SJSA1 (cell line): ENCODE data around the gene PPP2R5C. TPM values are rescaled to one million over a fixed set of nuclear protein-coding genes. Genes with fewer than 3 reads are reported as not detected.

Source experiments
- DNase-seq, 2 experiments: peaks; one replicate each; pipeline ENCODE4 v3.0.0-alpha.2; 2015 to 2020; ENCODE audit warnings: low spot score in 2 of 2, low read depth in 1 of 2
- H3K27ac ChIP-seq: fragments of 250-450 bp; sonication (Bioruptor Pico); 2 replicates; pipeline ENCODE4 v1.5.1; 2020; ENCODE audit warnings: mild to moderate bottlenecking, moderate library complexity
- H3K27me3 ChIP-seq: fragments of 250-450 bp; sonication (Bioruptor Pico); replicated peaks from 2 replicates; pipeline ENCODE4 v1.5.1; 2020; ENCODE audit warnings: mild to moderate bottlenecking, moderate library complexity
- H3K36me3 ChIP-seq: fragments of 250-450 bp; sonication (Bioruptor Pico); 2 replicates; pipeline ENCODE4 v1.5.1; 2020; ENCODE audit warnings: mild to moderate bottlenecking
- H3K4me1 ChIP-seq: fragments of 250-450 bp; sonication (Bioruptor Pico); replicated peaks from 2 replicates; pipeline ENCODE4 v1.6.1; 2021; ENCODE audit warnings: mild to moderate bottlenecking
- H3K4me3 ChIP-seq: fragments of 250-450 bp; sonication (Bioruptor Pico); 2 replicates; pipeline ENCODE4 v1.5.1; 2020; ENCODE audit warnings: mild to moderate bottlenecking
- H3K9me3 ChIP-seq: fragments of 250-450 bp; sonication (Bioruptor Pico); replicated peaks from 2 replicates; pipeline ENCODE4 v1.5.1; 2020; ENCODE audit warnings: mild to moderate bottlenecking
- total RNA-seq: library from RNA; depleted of rRNA; stranded (reverse); fragments of >200 nt; shearing (Covaris generic); gene quantifications from 2 replicates; pipeline ENCODE4 v1.2.3, GENCODE V29; 2014

PPP2R5C gene
- total RNA-seq, 1 experiment from 2014 or later = 81.1 TPM

DNA sequence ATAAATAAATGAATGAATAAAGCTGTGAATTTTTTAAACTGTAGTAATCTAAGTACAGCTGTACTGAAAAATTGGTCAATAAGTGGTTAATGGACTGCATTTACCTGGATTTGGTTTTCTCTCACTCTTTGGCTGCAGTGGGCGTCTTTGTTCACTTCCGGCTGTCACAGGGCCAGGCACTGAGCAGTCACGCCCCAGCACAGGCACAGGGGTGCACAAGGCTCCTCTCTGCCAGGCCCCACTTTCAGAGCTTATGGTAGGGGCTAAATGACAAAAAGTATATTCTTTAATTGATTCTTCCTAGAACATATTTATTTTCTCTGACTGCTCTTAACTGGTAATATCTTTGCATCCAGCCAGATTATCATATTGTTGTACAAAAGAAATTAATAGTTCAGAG is 132.2 kb downstream of the PPP2R5C start:
- no peak overlapping the region for H3K27ac ChIP-seq
- H3K36me3 ChIP-seq = peaks cover 46% of the 10 kb centered on the region

DNA sequence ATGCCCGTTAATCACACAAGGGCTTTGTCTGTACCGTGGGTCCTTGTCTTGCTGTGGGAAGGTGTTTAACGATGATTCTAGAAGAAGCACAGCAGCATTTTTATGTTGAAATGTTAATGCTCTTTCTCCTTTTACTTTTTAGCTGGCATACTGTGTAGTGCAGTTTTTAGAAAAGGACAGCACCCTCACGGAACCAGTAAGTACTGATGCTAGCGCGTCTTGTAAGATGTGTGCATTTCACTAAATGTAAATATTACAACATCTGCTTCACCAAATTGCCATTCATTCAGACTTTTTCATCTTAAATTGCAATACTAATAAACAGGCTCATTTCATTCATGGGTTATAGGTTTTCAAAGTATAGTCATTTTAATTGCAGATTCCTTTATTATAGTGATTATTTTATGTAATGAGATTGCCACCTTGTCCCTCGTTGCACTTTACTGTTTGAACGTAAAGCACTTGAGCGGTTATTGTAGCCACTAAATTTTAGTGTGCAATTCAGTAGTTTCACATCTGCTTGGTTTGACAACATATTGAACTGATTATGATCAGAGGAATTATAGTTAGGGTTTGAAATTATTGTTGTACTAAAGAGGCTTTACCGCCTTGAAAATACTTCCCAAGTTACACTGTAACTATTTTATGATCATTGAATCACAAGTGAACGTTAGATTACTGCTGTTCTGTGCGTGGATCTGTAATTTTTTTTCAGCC is 133.0 kb downstream of the PPP2R5C start:
- Histone ChIP-seq H3K27me3 (no peaks in the 10 kb centered on the region), H3K36me3 (peaks cover 54% of the 10 kb centered on the region), H3K4me3 (no peak overlapping the region), H3K27ac (no peak overlapping the region), H3K4me1 (no peaks in the 10 kb centered on the region), H3K9me3 (no peaks in the 10 kb centered on the region)
- no peak for DNase-seq

More for the DNA sequence above, 132.2 kb downstream of the PPP2R5C start:
- no peak overlapping the region for H3K4me3 ChIP-seq
- no peaks in the 10 kb centered on the region for H3K9me3 ChIP-seq
- H3K4me1 ChIP-seq = no peaks in the 10 kb centered on the region
- no peak for DNase-seq
- H3K27me3 ChIP-seq = no peaks in the 10 kb centered on the region

DNA sequence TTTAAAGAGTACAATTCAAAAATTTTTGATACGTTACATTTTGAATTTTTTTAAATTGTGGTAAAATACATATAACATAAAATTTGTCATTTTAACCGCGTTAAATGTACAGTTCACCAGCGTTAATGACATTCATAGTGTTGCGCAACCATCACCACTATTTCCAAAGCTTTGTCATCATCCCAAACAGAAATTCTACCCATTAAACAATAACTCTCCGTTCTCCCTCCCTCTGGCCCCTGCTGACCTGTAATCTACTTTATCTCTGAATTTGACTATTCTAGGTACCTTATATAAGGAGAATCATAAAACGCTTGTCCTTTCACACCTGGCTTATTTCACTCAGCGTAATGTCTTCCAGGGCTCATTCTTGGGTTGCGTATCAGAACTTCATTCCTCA is 133.7 kb downstream of the PPP2R5C start:
- Histone ChIP-seq H3K36me3 (peaks cover 56% of the 10 kb centered on the region), H3K27me3 (no peaks in the 10 kb centered on the region), H3K4me1 (no peaks in the 10 kb centered on the region), H3K9me3 (no peaks in the 10 kb centered on the region), H3K27ac (no peak overlapping the region), H3K4me3 (no peak overlapping the region)
- DNase-seq = no peak

DNA sequence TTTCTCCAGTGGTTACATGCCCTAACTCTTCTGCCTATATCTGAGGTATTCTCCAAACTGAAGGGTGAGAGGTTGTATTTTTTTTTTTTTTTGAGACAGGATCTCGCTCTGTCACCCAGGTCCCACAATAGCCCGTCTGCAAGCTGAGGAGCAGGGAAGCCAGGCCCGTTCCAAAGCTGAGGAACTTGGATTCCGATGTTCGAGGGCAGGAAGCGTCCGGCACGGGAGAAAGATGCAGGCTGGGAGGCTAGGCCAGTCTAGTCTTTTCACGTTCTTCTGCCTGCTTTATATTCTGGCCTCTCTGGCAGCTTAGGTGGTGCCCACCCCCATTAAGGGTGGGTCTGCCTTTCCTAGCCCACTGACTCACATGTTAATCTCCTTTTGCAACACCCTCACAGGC is 135.8 kb downstream of the PPP2R5C start:
- Histone ChIP-seq H3K36me3 (peaks cover 65% of the 10 kb centered on the region), H3K9me3 (no peaks in the 10 kb centered on the region), H3K4me3 (no peak overlapping the region), H3K4me1 (no peaks in the 10 kb centered on the region), H3K27ac (no peak overlapping the region), H3K27me3 (no peaks in the 10 kb centered on the region)
- DNase-seq = no peak

DNA sequence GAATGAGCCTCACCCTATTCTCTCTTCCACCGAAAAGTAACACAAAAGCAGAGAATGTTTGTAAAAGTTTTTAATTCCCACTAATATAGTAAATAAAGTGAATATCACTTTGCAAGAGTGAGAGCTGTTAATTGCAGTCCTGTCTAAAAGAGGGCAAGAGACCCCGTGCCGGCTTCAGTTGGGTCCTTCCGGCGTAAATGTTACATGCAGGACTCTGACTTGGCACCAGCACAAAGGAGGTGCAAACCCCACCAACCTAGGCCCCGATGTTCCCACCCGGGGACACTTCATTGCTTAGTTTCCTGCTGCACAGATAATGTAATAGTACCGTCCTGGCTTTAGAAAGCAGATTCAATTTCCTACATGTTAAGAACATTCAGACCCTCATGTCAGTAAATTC is 136.9 kb downstream of the PPP2R5C start:
- Histone ChIP-seq H3K27ac (no peak overlapping the region), H3K4me3 (no peak overlapping the region), H3K27me3 (no peaks in the 10 kb centered on the region), H3K36me3 (peaks cover 63% of the 10 kb centered on the region), H3K9me3 (no peaks in the 10 kb centered on the region), H3K4me1 (no peaks in the 10 kb centered on the region)
- no peak for DNase-seq

DNA sequence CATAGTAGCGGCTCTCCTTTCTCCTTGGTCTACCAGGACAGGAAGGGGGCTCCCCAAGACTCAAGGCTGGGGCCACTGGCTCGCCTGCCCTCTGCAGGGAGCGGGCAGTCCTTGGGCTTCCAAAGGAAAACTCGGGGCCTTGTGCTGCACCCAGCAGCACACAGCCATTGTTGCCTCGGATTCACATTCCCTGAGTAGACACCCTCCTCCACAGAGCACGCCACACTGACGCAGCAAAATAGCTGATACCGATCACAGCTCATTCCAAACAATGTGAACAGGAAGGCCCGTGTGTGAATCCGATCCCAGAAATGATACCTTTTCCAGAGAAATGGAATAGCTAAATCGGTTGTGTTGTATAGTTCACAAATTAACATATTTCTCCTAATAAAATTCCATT is 137.8 kb downstream of the PPP2R5C start:
- H3K4me1 ChIP-seq = no peaks in the 10 kb centered on the region
- peaks cover 67% of the 10 kb centered on the region for H3K36me3 ChIP-seq
- no peak for DNase-seq
- no peaks in the 10 kb centered on the region for H3K27me3 ChIP-seq
- no peaks in the 10 kb centered on the region for H3K9me3 ChIP-seq
- no peak overlapping the region for H3K4me3 ChIP-seq
- H3K27ac ChIP-seq = no peak overlapping the region

DNA sequence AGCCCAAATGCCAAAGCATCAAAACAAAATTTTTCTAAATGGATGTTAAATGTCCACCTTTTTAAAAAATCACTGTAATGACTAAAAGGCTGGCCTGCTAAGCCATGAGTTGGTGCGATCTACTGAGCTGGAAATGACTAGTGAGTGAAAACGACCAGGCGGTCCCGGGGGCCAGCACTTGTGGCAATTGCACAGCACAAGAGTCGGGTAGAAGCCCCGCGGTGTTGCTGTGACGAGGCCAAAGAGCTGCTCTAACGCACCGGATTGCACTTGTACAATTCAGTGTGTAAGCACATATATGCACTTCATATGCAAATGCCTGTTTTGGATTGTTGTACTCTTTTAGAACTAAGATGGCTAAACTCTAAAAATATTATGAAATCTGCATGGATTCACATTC is 138.7 kb downstream of the PPP2R5C start:
- H3K36me3 ChIP-seq = peaks cover 66% of the 10 kb centered on the region
- H3K27me3 ChIP-seq = no peaks in the 10 kb centered on the region
- H3K9me3 ChIP-seq = no peaks in the 10 kb centered on the region
- no peak overlapping the region for H3K4me3 ChIP-seq
- H3K27ac ChIP-seq = no peak overlapping the region
- H3K4me1 ChIP-seq = no peaks in the 10 kb centered on the region
- no peak for DNase-seq

DNA sequence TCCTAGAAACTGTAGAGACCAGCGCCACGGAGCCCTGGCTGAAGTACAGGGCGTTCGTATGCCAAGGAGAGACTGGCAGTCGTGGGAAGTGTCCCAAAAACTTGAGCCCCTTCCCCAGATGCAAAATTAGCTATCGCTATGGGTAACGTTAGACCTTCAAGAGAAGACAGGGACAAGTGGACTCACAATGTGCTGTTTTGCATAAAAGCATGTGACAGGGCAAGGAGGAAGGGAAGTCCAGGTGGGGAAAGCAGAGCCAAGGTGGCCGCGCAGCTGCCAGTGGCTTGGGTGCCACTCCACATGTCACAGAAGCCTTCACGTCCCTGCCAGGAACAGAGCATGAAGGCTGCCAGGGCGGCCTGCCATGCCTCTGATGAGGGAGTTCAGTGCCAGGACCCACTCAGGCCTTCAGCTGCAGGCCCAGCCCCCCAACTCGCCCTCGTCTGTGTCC is 141.6 kb downstream of the PPP2R5C start:
- Histone ChIP-seq H3K27ac (no peak overlapping the region), H3K27me3 (no peaks in the 10 kb centered on the region), H3K9me3 (no peaks in the 10 kb centered on the region), H3K4me1 (no peaks in the 10 kb centered on the region), H3K4me3 (no peak overlapping the region), H3K36me3 (peaks cover 85% of the 10 kb centered on the region)
- no peak for DNase-seq

DNA sequence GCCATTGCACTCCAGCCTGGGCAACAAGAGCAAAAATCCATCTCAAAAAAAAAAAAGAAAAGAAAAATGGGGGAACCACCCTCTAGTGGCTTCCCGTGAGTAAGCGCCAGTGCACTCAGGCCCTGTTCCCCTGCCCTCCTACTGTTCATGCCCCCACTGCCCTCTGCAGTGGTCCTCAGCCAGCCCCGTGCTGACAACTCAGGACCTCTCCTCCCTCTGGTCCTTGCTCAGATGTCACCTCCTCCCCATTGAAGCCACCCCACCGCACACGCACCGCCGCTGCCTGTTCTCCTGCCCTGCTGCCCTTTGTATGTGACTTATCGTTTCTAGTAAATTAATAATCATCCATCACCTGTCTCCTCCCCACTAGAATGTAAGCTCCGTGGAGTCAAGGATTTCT is 144.1 kb downstream of the PPP2R5C start:
- Histone ChIP-seq H3K4me1 (no peaks in the 10 kb centered on the region), H3K27me3 (no peaks in the 10 kb centered on the region), H3K27ac (no peak overlapping the region), H3K9me3 (no peaks in the 10 kb centered on the region), H3K36me3 (peaks cover 80% of the 10 kb centered on the region), H3K4me3 (no peak overlapping the region)
- no peak for DNase-seq

DNA sequence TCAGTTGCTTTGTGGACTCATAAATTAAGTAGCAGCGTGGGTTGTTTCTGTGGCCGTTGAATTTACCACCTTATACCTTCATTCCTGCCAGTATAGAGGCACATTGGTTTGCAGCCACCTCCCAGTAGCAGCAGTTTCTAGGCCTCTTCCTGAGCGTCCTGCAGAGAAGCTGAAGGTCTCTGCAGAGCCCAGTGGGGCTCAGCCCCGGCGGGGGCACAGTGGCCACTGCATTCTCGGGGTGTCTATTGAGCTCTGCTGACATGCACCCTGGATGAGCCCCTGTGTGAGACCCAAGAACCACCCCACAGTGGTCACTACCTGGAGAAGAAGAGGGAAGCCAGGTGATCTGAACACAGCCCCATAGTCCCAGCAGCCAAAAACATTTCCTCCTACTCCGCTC is 145.1 kb downstream of the PPP2R5C start:
- no peaks in the 10 kb centered on the region for H3K9me3 ChIP-seq
- H3K27ac ChIP-seq = no peak overlapping the region
- H3K36me3 ChIP-seq = peaks cover 73% of the 10 kb centered on the region
- H3K4me3 ChIP-seq = no peak overlapping the region
- no peaks in the 10 kb centered on the region for H3K27me3 ChIP-seq
- no peak for DNase-seq
- H3K4me1 ChIP-seq = no peaks in the 10 kb centered on the region

DNA sequence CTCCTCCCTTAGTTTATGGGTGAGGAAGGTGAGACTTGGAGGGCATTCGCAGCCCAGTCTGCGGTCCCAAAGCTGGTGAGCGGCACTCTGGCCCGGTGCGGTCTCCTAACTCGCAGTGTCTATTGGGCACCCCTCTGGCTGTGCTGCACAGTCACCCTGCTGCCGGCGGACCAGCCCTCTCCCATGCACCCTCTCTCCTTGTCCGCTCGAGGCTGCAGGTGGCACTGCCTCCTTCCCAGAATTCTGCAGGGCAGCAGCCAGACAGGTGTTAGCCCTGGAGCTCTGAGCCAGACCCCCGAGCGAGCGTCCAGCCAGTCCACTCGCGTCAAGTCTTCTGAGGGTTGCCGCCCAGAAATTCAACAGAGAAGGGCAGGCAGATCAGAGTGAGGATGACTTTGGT is 146.1 kb downstream of the PPP2R5C start:
- DNase-seq = no peak
- no peak overlapping the region for H3K4me3 ChIP-seq
- no peaks in the 10 kb centered on the region for H3K4me1 ChIP-seq
- H3K36me3 ChIP-seq = peaks cover 66% of the 10 kb centered on the region
- no peaks in the 10 kb centered on the region for H3K9me3 ChIP-seq
- no peaks in the 10 kb centered on the region for H3K27me3 ChIP-seq
- no peak overlapping the region for H3K27ac ChIP-seq

DNA sequence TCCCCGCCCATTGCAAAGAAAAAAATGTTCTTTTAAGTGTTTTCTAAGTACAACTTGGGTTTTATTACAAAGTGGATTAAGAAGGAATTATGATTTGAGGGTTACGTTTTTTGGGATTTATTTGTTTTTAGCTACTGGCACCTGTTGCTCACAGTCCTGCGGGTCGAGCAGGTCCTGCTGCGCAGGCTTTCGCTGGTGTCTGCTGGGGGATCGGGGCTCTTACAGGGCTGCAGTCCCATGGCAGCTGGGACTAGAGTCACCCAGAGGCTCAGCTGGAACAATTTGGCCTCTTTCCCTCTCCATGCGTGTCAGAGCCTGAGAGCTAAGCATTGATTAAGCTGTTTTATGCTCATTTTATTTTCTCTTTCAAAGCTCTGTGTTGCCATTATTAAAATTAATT is 147.3 kb downstream of the PPP2R5C start:
- H3K27me3 ChIP-seq = no peaks in the 10 kb centered on the region
- no peak overlapping the region for H3K27ac ChIP-seq
- DNase-seq = no peak
- H3K36me3 ChIP-seq = peaks cover 63% of the 10 kb centered on the region
- no peak overlapping the region for H3K4me3 ChIP-seq
- H3K9me3 ChIP-seq = no peaks in the 10 kb centered on the region
- no peaks in the 10 kb centered on the region for H3K4me1 ChIP-seq

DNA sequence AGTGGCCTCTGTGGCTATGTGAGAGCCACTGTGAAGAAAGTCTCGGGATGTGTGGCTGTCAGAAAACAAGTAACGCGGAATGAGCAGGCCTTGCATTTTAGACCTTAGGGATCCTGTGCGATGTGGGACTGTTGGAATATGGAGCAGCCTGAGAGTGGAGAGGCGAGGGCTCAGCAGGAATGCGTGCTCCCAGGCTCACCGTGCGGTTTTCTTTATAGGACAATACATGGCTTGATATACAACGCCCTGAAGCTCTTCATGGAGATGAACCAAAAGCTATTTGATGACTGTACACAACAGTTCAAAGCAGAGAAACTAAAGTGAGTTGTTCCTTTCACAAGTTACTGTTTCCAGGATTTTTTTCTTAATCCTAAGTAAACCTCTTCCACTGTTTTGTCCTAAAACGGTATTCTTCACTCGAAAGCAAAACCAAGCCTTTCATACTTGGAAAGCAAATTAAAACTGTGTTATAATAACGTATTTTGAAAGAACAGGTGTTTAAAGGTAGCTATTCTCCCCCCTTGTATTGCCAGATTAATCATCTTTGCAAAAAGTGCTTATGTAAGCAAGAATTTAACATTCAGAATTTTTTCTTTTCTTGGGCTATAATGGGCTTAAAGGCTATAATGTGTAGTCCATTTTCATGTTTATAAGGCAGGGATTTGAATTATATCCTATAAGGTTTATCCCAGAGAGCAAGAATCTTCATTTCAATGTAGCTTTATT is 148.0 kb downstream of the PPP2R5C start:
- no peak for DNase-seq
- no peak overlapping the region for H3K4me3 ChIP-seq
- H3K9me3 ChIP-seq = no peaks in the 10 kb centered on the region

DNA sequence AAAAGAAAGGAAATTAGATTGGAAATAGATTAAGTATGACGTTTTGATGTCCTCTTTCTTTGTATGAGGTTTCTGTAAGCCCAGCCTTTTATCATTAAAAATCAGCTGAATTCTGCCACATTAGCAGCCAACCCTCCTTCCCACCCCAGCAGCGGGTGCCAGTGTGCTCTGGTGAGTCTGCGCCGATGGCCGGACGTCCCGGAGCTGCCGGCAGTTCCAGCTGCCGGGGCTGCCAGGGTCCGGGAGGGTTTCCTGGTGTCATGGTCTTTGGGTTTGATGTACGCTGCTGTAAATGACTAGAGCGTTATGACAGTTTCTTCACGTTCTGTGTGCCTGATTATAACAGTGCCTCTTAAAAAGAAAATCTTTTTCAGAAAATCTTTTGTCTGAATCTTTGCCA is 151.3 kb downstream of the PPP2R5C start:
- Histone ChIP-seq H3K36me3 (peaks cover 42% of the 10 kb centered on the region), H3K27ac (no peak overlapping the region), H3K27me3 (no peaks in the 10 kb centered on the region), H3K9me3 (no peaks in the 10 kb centered on the region), H3K4me1 (no peaks in the 10 kb centered on the region), H3K4me3 (no peak overlapping the region)
- no peak for DNase-seq

More for the DNA sequence above, 148.0 kb downstream of the PPP2R5C start:
- H3K27ac ChIP-seq = no peak overlapping the region
- H3K4me1 ChIP-seq = no peaks in the 10 kb centered on the region
- peaks cover 63% of the 10 kb centered on the region for H3K36me3 ChIP-seq
- no peaks in the 10 kb centered on the region for H3K27me3 ChIP-seq
